BE2C (cell line): ENCODE measurements around the gene BOC.

Source experiments
- DNase-seq: peaks from one replicate; pipeline ENCODE4 v3.0.0-alpha.2; 2020
- H3K27me3 ChIP-seq: fragments of 250-450 bp; sonication (Bioruptor Pico); 2 replicates; pipeline ENCODE4 v1.5.1; 2020; ENCODE audit warnings: mild to moderate bottlenecking
- H3K36me3 ChIP-seq: fragments of 250-450 bp; sonication (Bioruptor Pico); 2 replicates; pipeline ENCODE4 v1.5.1; 2020; ENCODE audit warnings: mild to moderate bottlenecking
- H3K4me1 ChIP-seq: fragments of 250-450 bp; sonication (Bioruptor Pico); 2 replicates; pipeline ENCODE4 v1.5.1; 2020
- H3K4me3 ChIP-seq: 2 replicates; pipeline ENCODE4 v1.5.1; 2011; ENCODE audit warnings: low read depth, low read length
- H3K9me3 ChIP-seq: fragments of 250-450 bp; sonication (Bioruptor Pico); 2 replicates; pipeline ENCODE4 v1.5.1; 2020
- CTCF ChIP-seq: IDR thresholded peaks from 2 replicates; pipeline ENCODE4 v1.5.1; 2012; ENCODE audit warnings: mild to moderate bottlenecking, low read depth, low read length

BOC gene

GRCh38 chr3:113264283-113265131 is 53.1 kb downstream of the BOC start:
- H3K36me3 ChIP-seq: no peaks in the 10 kb centered on the region
- no peak for TF ChIP-seq CTCF
- H3K9me3 ChIP-seq: no peaks in the 10 kb centered on the region
- DNase-seq: no peak
- no peak overlapping the region for H3K4me3 ChIP-seq
- no peaks in the 10 kb centered on the region; the same call in 1 of the 2 replicates for H3K4me1 ChIP-seq
- H3K27me3 ChIP-seq: no peaks in the 10 kb centered on the region

GRCh38 chr3:113265231-113265630 is 53.9 kb downstream of the BOC start:
- H3K27me3 ChIP-seq: no peaks in the 10 kb centered on the region
- no peaks in the 10 kb centered on the region for H3K36me3 ChIP-seq
- DNase-seq: no peak
- H3K4me3 ChIP-seq: no peak overlapping the region
- TF ChIP-seq CTCF: no peak
- H3K9me3 ChIP-seq: no peaks in the 10 kb centered on the region
- H3K4me1 ChIP-seq: no peaks in the 10 kb centered on the region; the same call in 1 of the 2 replicates

GRCh38 chr3:113266738-113267137 is 55.4 kb downstream of the BOC start:
- no peak for DNase-seq
- no peak for TF ChIP-seq CTCF
- Histone ChIP-seq H3K36me3 (no peaks in the 10 kb centered on the region), H3K4me1 (peaks cover 3% of the 10 kb centered on the region; the same call in 1 of the 2 replicates), H3K4me3 (no peak overlapping the region), H3K9me3 (no peaks in the 10 kb centered on the region), H3K27me3 (no peaks in the 10 kb centered on the region)

- DNase-seq: no peak
- Histone ChIP-seq H3K9me3 (no peaks in the 10 kb centered on the region), H3K4me1 (peaks cover 9% of the 10 kb centered on the region), H3K27me3 (no peaks in the 10 kb centered on the region), H3K36me3 (no peaks in the 10 kb centered on the region), H3K4me3 (no peak overlapping the region)
- TF ChIP-seq CTCF: no peak
These were observed 57.0 kb downstream of the BOC start for GRCh38 chr3:113268311-113268710.

GRCh38 chr3:113268942-113269341 is 57.6 kb downstream of the BOC start:
- Histone ChIP-seq H3K27me3 (no peaks in the 10 kb centered on the region), H3K36me3 (no peaks in the 10 kb centered on the region), H3K4me1 (peaks cover 9% of the 10 kb centered on the region), H3K9me3 (no peaks in the 10 kb centered on the region), H3K4me3 (no peak overlapping the region)
- TF ChIP-seq CTCF: no peak
- DNase-seq: no peak

- DNase-seq: no peak
These were observed 58.3 kb downstream of the BOC start for GRCh38 chr3:113269661-113270060.

More at GRCh38 chr3:113269661-113270060, 58.3 kb downstream of the BOC start:
- Histone ChIP-seq H3K27me3 (no peaks in the 10 kb centered on the region), H3K9me3 (no peaks in the 10 kb centered on the region), H3K4me1 (peaks cover 9% of the 10 kb centered on the region), H3K4me3 (no peak overlapping the region), H3K36me3 (no peaks in the 10 kb centered on the region)
- no peak for TF ChIP-seq CTCF
